IMR-90 (cell line): ENCODE results near the gene KRTAP20-3. TPM values are rescaled to one million over a fixed set of nuclear protein-coding genes. Genes with fewer than 3 reads are reported as not detected.

Experiments used
- ATAC-seq: fragments of 200-7000 bp; cut with Tn5 transposase; 2 replicates; pipeline ENCODE4 v1.9.1; 2020; ENCODE audit warnings: low read depth, mild to moderate bottlenecking, moderate library complexity
- BruUV-seq: library from RNA; stranded (reverse); fragments of 400-500 nt; replicated peaks from 2 replicates; lab custom pipeline; 2021; lab: Mats Ljungman, UMichigan
- CTCF ChIA-PET: fragments of 300-600 bp; formaldehyde crosslinking; extraction: SDS; loops from one replicate; lab custom pipeline; 2021; ENCODE audit warnings: antibody characterized with exemption; lab: Yijun Ruan, JAX
- POLR2A ChIA-PET: fragments of 300-600 bp; sonication (Branson Sonifier 250); formaldehyde crosslinking; loops from one replicate; lab custom pipeline; 2022; ENCODE audit warnings: antibody characterized with exemption; ENCODE audit not compliant: unreplicated experiment; lab: Charles Lee
- DNase-seq: peaks from one replicate; pipeline ENCODE4 v3.0.0; 2013
- H2AFZ ChIP-seq: replicated peaks from 2 replicates; pipeline ENCODE3; 2013; ENCODE audit warnings: low read length, mild to moderate bottlenecking; ENCODE audit not compliant: poor library complexity
- H2AK5ac ChIP-seq: 2 replicates; pipeline ENCODE4 v1.6.1; 2013; ENCODE audit warnings: low read depth, low read length, inconsistent platforms
- H2AK9ac ChIP-seq: replicated peaks from 2 replicates; pipeline ENCODE3; 2013; ENCODE audit warnings: mild to moderate bottlenecking, low read depth, low read length, moderate library complexity; ENCODE audit not compliant: poor library complexity
- H2BK120ac ChIP-seq: 2 replicates; pipeline ENCODE4 v1.6.1; 2013; ENCODE audit warnings: low read depth, low read length, inconsistent platforms
- H2BK15ac ChIP-seq: 3 replicates; pipeline ENCODE4 v1.6.1; 2013; ENCODE audit warnings: low read depth, low read length, inconsistent platforms
- H2BK20ac ChIP-seq: 2 replicates; pipeline ENCODE4 v1.6.1; 2013; ENCODE audit warnings: low read depth, mild to moderate bottlenecking, inconsistent platforms, low read length, moderate library complexity
- H2BK5ac ChIP-seq: 2 replicates; pipeline ENCODE4 v1.6.1; 2013; ENCODE audit warnings: mild to moderate bottlenecking, low read depth, low read length, inconsistent platforms; ENCODE audit not compliant: poor library complexity, severe bottlenecking
- H3K14ac ChIP-seq: replicated peaks from 2 replicates; pipeline ENCODE4 v1.6.1; 2013; ENCODE audit warnings: low read depth, low read length, inconsistent platforms
- H3K18ac ChIP-seq: 2 replicates; pipeline ENCODE4 v1.6.1; 2013; ENCODE audit warnings: low read depth, low read length, control low read depth
- H3K23ac ChIP-seq: 2 replicates; pipeline ENCODE4 v1.6.1; 2013; ENCODE audit warnings: low read depth, low read length, inconsistent platforms
- H3K27ac ChIP-seq: 2 replicates; pipeline ENCODE4 v1.5.1; 2013; ENCODE audit warnings: mild to moderate bottlenecking, control low read depth, low read length; ENCODE audit not compliant: insufficient read depth
- H3K27me3 ChIP-seq: 2 replicates; pipeline ENCODE4 v1.6.1; 2013; ENCODE audit warnings: low read length; ENCODE audit not compliant: control insufficient read depth, insufficient read depth
- H3K36me3 ChIP-seq: 2 replicates; pipeline ENCODE4 v1.6.1; 2013; ENCODE audit warnings: low read length, mixed read lengths; ENCODE audit not compliant: control insufficient read depth, insufficient read depth
- H3K4ac ChIP-seq: 2 replicates; pipeline ENCODE4 v1.6.1; 2013; ENCODE audit warnings: low read depth, low read length, inconsistent platforms
- H3K4me1 ChIP-seq: 2 replicates; pipeline ENCODE4 v1.6.1; 2013; ENCODE audit warnings: low read length, mixed read lengths; ENCODE audit not compliant: control insufficient read depth, insufficient read depth
- H3K4me2 ChIP-seq: 2 replicates; pipeline ENCODE4 v1.6.1; 2013; ENCODE audit warnings: low read depth, mild to moderate bottlenecking, control low read depth, low read length, moderate library complexity
- H3K4me3 ChIP-seq: 2 replicates; pipeline ENCODE4 v1.5.1; 2013; ENCODE audit warnings: low read depth, mild to moderate bottlenecking, control low read depth, low read length, moderate library complexity; ENCODE audit not compliant: insufficient read depth
- H3K56ac ChIP-seq: 2 replicates; pipeline ENCODE4 v1.6.1; 2013; ENCODE audit warnings: low read length, inconsistent platforms; ENCODE audit not compliant: insufficient read depth; ENCODE audit errors: extremely low read depth
- H3K79me1 ChIP-seq, 2 experiments: 2 replicates each; pipeline ENCODE4 v1.6.1; 2013; ENCODE audit warnings: low read length in 2 of 2, inconsistent platforms in 1 of 2, low read depth in 1 of 2
- H3K9ac ChIP-seq: 2 replicates; pipeline ENCODE4 v1.6.1; 2013; ENCODE audit warnings: low read depth, low read length, control low read depth
- H3K9me1 ChIP-seq: 2 replicates; pipeline ENCODE4 v1.6.1; 2013; ENCODE audit warnings: low read length, inconsistent platforms; ENCODE audit not compliant: insufficient read depth
- H3K9me3 ChIP-seq: 2 replicates; pipeline ENCODE4 v1.6.1; 2013; ENCODE audit warnings: low read length; ENCODE audit not compliant: control insufficient read depth, insufficient read depth
- H4K20me1 ChIP-seq: 2 replicates; pipeline ENCODE4 v1.6.1; 2013; ENCODE audit warnings: low read length, inconsistent platforms; ENCODE audit not compliant: insufficient read depth
- H4K5ac ChIP-seq: 2 replicates; pipeline ENCODE4 v1.6.1; 2013; ENCODE audit warnings: mild to moderate bottlenecking, low read depth, low read length, control low read depth
- H4K8ac ChIP-seq, 2 experiments: 2 replicates each; pipeline ENCODE4 v1.6.1; 2013; ENCODE audit warnings: low read depth in 2 of 2, low read length in 2 of 2, control low read depth in 1 of 2, inconsistent platforms in 1 of 2
- H4K91ac ChIP-seq: 2 replicates; pipeline ENCODE4 v1.6.1; 2013; ENCODE audit warnings: low read depth, low read length, inconsistent platforms; ENCODE audit not compliant: insufficient read depth
- BHLHE40 ChIP-seq: fragments of 150-350 bp; IDR thresholded peaks from 2 replicates; pipeline ENCODE4 v1.6.1; 2016; ENCODE audit warnings: mild to moderate bottlenecking, low read depth, low read length
- CEBPB ChIP-seq: IDR thresholded peaks from 2 replicates; pipeline ENCODE4 v1.6.1; 2012; ENCODE audit warnings: low read depth, low read length, improper control_type of control experiment
- CHD1 ChIP-seq: IDR thresholded peaks from 2 replicates; pipeline ENCODE4 v1.6.1; 2012; ENCODE audit warnings: low read depth, low read length, improper control_type of control experiment
- FOS ChIP-seq: fragments of 150-350 bp; IDR thresholded peaks from 2 replicates; pipeline ENCODE4 v1.6.1; 2016; ENCODE audit warnings: low read depth, low read length
- MAFK ChIP-seq: IDR thresholded peaks from 2 replicates; pipeline ENCODE4 v1.6.1; 2012; ENCODE audit warnings: low read depth, low read length, improper control_type of control experiment
- MAZ ChIP-seq: IDR thresholded peaks from 2 replicates; pipeline ENCODE4 v1.6.1; 2012; ENCODE audit warnings: low read depth, mild to moderate bottlenecking, low read length, improper control_type of control experiment, moderate library complexity, borderline replicate concordance
- MXI1 ChIP-seq: IDR thresholded peaks from 2 replicates; pipeline ENCODE4 v1.6.1; 2012; ENCODE audit warnings: low read depth, mild to moderate bottlenecking, low read length, moderate library complexity, borderline replicate concordance
- NFE2L2 ChIP-seq: fragments of 150-350 bp; IDR thresholded peaks from 2 replicates; pipeline ENCODE4 v1.6.1; 2016; ENCODE audit warnings: low read depth, mild to moderate bottlenecking, low read length
- POLR2A ChIP-seq: IDR thresholded peaks from 2 replicates; pipeline ENCODE4 v1.6.1; 2012; ENCODE audit warnings: mild to moderate bottlenecking, low read depth, low read length
- RAD21 ChIP-seq: IDR thresholded peaks from 2 replicates; pipeline ENCODE4 v1.6.1; 2012; ENCODE audit warnings: low read length, improper control_type of control experiment
- RCOR1 ChIP-seq: IDR thresholded peaks from 2 replicates; pipeline ENCODE4 v1.6.1; 2012; ENCODE audit warnings: mild to moderate bottlenecking, low read length, improper control_type of control experiment; ENCODE audit not compliant: insufficient replicate concordance
- RFX5 ChIP-seq: IDR thresholded peaks from 2 replicates; pipeline ENCODE4 v1.8.0; 2012; ENCODE audit warnings: low read depth, mild to moderate bottlenecking, low read length, moderate library complexity
- SMC3 ChIP-seq: fragments of 150-350 bp; IDR thresholded peaks from 2 replicates; pipeline ENCODE4 v1.6.1; 2016; ENCODE audit warnings: low read depth, mild to moderate bottlenecking, antibody characterized with exemption, low read length, moderate library complexity
- USF2 ChIP-seq: fragments of 150-350 bp; IDR thresholded peaks from 2 replicates; pipeline ENCODE4 v1.6.1; 2017; ENCODE audit warnings: mild to moderate bottlenecking, antibody characterized with exemption, low read length, low read depth
- WGBS, 2 experiments: methylation state at CpG; one replicate each; pipeline versions ENCODE4 v1.1.5 to v1.1.7; 2013; ENCODE audit warnings: missing lambda C conversion rate in 2 of 2; ENCODE audit not compliant: insufficient read length in 1 of 2; ENCODE audit errors: extremely low coverage in 2 of 2; 5-methylcytosine and 5-hydroxymethylcytosine counted together
- dilution Hi-C: fragments of 300-500 bp; cut with HindIII; formaldehyde crosslinking; loops from one replicate; pipeline ENCODE4 v1.14.3; 2018; ENCODE audit warnings: low sequenced_read_pairs; ENCODE audit not compliant: unreplicated experiment
- in situ Hi-C: fragments of 300-500 bp; cut with MboI; formaldehyde crosslinking; loops from 3 replicates; pipeline ENCODE4 v1.14.3; 2019; ENCODE audit warnings: low sequenced_read_pairs, inconsistent platforms, mixed read lengths
- intact Hi-C: fragments of 100-400 bp; cut with micrococcal nuclease; formaldehyde crosslinking; loops from 2 replicates; pipeline ENCODE4 v1.10.0; 2022
- polyA plus RNA-seq, 3 experiments: library from polyadenylated mRNA; depleted of rRNA; stranded (reverse); fragments of >200 nt; gene quantifications; 2 replicates each; pipeline ENCODE4 v1.2.3, GENCODE V29; 2012; ENCODE audit warnings: low replicate concordance in 1 of 3
- total RNA-seq: library from RNA; depleted of rRNA; stranded (reverse); fragments of >200 nt; gene quantifications from 2 replicates; pipeline ENCODE4 v1.2.3, GENCODE V29; 2012
- TF ChIP-seq, protein P1 (sequence below): conservative IDR thresholded peaks from 2 replicates; pipeline ENCODE4 v1.5.1; 2012; ENCODE audit warnings: mild to moderate bottlenecking, low read depth, low read length, improper control_type of control experiment
- TF ChIP-seq, protein P2 (sequence below): fragments of 150-350 bp; IDR thresholded peaks from 2 replicates; pipeline ENCODE4 v1.6.1; 2016; ENCODE audit warnings: low read depth, mild to moderate bottlenecking, low read length, moderate library complexity, borderline replicate concordance

Gene KRTAP20-3
- total and polyA plus RNA-seq, 2 of the 4 experiments (the other 2 are of a cell fraction) = not detected

DNA sequence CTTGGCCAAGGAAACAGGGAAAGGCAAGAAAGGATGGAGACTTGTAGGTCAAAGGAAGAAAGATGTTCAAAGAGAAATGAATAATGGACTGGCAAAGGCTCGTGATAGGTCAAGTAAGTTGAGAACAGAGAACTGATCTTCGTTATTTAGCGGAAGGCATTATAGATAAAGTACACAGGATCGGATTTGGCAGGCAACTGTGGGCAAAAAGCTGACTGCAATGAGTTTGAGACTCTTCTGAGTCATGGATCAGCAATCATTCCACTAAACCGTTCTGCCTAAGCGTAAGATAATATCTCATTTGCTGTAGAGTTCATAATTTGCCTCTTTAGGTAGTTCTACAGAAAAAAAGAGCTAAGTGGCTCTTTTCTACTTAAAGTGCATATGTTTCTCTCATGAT, 41.8 kb downstream of the KRTAP20-3 start:
- in situ Hi-C loops = no loop called here
- H3K27ac ChIP-seq = no peak overlapping the region
- H3K14ac ChIP-seq = no peak overlapping the region
- H3K56ac ChIP-seq = no peak overlapping the region
- dilution Hi-C loops = no loop called here
- H3K27me3 ChIP-seq = no peaks in the 10 kb centered on the region
- no peak overlapping the region for H4K91ac ChIP-seq
- TF ChIP-seq NFE2L2 (no peak), MAZ (no peak), MXI1 (no peak), RFX5 (no peak), USF2 (no peak), BHLHE40 (no peak), FOS (no peak), RCOR1 (no peak), POLR2A (no peak), MAFK (no peak), CEBPB (no peak), SMC3 (no peak), RAD21 (no peak), CHD1 (no peak)
- TF ChIP-seq, protein P1, sequence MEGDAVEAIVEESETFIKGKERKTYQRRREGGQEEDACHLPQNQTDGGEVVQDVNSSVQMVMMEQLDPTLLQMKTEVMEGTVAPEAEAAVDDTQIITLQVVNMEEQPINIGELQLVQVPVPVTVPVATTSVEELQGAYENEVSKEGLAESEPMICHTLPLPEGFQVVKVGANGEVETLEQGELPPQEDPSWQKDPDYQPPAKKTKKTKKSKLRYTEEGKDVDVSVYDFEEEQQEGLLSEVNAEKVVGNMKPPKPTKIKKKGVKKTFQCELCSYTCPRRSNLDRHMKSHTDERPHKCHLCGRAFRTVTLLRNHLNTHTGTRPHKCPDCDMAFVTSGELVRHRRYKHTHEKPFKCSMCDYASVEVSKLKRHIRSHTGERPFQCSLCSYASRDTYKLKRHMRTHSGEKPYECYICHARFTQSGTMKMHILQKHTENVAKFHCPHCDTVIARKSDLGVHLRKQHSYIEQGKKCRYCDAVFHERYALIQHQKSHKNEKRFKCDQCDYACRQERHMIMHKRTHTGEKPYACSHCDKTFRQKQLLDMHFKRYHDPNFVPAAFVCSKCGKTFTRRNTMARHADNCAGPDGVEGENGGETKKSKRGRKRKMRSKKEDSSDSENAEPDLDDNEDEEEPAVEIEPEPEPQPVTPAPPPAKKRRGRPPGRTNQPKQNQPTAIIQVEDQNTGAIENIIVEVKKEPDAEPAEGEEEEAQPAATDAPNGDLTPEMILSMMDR = no peak
- TF ChIP-seq, protein P2, sequence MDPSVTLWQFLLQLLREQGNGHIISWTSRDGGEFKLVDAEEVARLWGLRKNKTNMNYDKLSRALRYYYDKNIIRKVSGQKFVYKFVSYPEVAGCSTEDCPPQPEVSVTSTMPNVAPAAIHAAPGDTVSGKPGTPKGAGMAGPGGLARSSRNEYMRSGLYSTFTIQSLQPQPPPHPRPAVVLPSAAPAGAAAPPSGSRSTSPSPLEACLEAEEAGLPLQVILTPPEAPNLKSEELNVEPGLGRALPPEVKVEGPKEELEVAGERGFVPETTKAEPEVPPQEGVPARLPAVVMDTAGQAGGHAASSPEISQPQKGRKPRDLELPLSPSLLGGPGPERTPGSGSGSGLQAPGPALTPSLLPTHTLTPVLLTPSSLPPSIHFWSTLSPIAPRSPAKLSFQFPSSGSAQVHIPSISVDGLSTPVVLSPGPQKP = no peak
- H2AK9ac ChIP-seq = no peak overlapping the region
- H2AFZ ChIP-seq = no peak overlapping the region
- no peak overlapping the region for H3K4me2 ChIP-seq
- POLR2A ChIA-PET = no interaction called here
- H3K36me3 ChIP-seq = no peaks in the 10 kb centered on the region
- H3K4me3 ChIP-seq = no peak overlapping the region
- H3K9ac ChIP-seq = no peak overlapping the region
- no peak overlapping the region for H4K8ac ChIP-seq
- no peaks in the 10 kb centered on the region for H4K20me1 ChIP-seq
- no peak overlapping the region for H3K23ac ChIP-seq
- H2BK120ac ChIP-seq = no peak overlapping the region
- no peaks in the 10 kb centered on the region for H3K4me1 ChIP-seq
- no peak overlapping the region for H2BK5ac ChIP-seq
- no TSS peak for BruUV-seq
- no peaks in the 10 kb centered on the region for H3K9me1 ChIP-seq
- H2BK20ac ChIP-seq = no peak overlapping the region
- H3K4ac ChIP-seq = no peak overlapping the region
- H2BK15ac ChIP-seq = no peak overlapping the region
- DNase-seq (no peak), ATAC-seq (no peak)
- no peaks in the 10 kb centered on the region for H3K79me1 ChIP-seq
- H3K18ac ChIP-seq = no peak overlapping the region
- no CpG with 5 or more reads among the region's 6 CpGs for WGBS, 2 experiments
- no peak overlapping the region for H2AK5ac ChIP-seq
- CTCF ChIA-PET = no interaction called here
- intact Hi-C loops = no loop called here
- H4K5ac ChIP-seq = no peak overlapping the region
- peaks cover 13% of the 10 kb centered on the region for H3K9me3 ChIP-seq
